Activated CD4-positive, alpha-beta T cell treated with anti-CD3 and anti-CD28 coated beads, Interleukin-10, Interleukin-2, amounts not matched to agents 100 ng/mL and 50 ng/mL, durations not matched to agents 16 hours and 8 hours (primary cell): Measurements from ENCODE around the gene UEVLD.

ENCODE experiments used
- DNase-seq: peaks from one replicate; pipeline ENCODE4 v3.0.0-alpha.2; 2020

UEVLD gene

GRCh38 chr11:18580113-18580766 lies 8.3 kb downstream of the UEVLD start:
- peak; percentile 19 for DNase-seq

- DNase-seq = peak; percentile 70
Observed at GRCh38 chr11:18578975-18579598, 9.4 kb downstream of the UEVLD start.

DNA sequence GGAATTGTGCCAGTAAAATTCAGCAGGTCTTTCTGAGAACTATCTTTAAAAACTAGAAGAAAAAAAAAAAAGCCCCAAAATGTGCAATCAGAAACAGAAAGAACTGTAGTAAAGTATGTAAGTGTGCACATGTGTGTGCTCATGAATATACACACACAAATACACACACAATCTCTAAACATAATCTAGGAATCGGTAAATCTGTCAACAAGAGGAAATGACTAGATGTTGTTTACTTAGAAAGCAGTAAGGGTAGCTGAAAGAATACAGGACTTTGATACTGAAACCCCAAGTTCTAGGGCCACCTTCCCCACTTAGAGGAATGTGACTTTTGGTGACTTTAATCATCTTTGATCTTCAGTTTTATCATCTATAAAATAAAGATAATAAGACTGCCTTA lies 13.2 kb downstream of the UEVLD start:
- peak; percentile 12 for DNase-seq

- DNase-seq = no peak
Observed at GRCh38 chr11:18567081-18567480, 21.5 kb downstream of the UEVLD start.

GRCh38 chr11:18566406-18566805 lies 22.1 kb downstream of the UEVLD start:
- DNase-seq = no peak

DNA sequence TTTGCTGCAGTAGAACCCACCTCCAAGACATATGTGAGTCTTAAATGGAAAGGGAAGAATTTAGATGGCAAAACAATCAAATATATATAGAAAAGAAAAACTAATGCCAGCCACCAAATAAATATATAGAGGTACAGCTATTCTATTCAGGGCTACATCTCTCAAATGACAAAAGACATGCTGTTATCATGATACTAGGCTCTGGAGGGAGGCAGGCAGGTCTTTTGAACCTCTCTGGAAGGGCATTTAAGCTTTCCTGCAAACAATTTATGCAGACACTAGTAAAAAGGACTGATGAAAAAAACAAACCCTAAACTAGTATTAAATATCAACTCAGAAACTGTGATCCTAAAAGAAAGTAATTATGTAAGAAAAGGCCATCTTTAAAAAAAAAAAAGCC lies 24.4 kb downstream of the UEVLD start:
- no peak for DNase-seq

DNA sequence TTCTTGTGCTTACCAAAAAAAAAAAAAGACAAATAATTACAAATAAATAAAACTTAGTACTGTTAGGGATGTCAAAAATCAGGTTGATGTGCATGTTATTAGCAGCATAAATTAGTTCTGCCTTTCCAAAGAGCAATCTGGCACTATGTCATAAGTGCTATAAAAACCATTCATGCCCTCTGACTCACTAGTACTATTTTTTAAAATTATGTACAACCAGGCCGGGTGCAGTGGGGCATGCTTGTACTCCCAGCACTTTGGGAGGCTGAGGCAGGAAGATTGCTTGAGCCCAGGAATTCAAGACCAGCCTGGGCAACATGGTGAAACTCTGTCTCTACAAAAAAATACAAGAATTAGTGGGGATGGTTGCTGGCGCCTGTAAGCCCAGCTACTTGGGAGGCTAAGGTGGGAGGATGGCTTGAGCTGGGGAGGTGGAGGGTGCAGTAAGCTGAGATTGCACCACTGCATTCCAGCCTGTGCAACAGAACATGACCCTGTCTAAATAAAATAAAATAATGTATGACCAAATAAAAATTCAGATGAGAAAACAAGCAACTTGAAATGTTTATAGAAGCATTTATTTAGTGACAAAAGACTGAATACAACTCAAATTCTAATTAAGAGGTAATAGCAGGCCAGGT lies 25.3 kb downstream of the UEVLD start:
- no peak for DNase-seq

DNA sequence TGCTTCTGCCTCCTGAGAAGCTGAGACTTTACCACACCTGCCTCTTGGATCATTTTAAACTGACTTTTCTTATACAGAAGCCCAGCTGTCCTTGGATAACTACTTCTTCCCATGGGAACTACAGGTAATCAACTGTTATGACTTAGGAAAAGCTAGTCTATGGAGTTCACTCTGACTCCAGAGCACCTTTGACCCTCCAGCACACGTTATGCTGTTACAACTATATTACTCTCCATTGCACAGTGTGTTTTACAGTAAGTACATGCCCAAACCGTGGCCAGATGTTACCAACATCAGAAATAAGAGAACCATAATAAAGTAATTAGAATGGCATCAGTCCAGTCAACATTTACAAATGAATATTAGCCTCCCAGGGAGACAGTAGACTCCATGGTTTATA lies 40.5 kb downstream of the UEVLD start:
- DNase-seq = no peak

DNA sequence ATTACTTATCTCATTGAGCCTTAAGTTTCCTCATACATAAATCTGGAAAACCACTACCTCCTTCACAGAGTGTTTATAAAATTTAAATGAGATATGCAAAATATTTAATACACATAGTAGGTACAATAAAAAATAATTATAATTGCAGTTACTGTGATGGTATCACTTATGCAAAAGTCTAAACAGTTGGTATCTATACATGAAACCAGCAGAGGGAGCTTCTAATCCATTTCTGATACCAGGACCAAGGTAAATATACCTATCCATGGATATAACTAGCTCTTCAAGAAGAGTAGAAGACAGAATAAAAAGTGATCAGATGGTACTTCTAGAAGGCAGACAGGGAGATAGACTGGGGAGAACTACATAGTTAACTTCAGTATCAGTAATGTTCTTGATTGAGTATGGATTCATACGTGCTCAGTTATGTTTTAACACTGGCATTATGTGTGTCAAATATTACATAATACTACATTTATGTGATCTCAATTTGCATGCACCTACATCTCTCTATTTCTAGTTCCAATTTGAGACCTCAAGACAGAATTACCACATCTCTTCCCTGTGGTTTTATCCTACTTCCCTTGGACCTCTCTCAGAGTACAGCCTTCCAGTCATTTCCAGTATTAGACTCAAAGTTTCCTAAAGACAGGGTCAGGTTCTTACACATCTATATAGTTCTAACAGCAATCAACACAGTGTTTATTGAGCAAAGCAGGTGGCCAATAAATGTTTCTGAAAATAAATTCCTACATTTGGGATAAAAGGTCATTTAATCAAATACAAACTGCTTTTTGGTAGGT lies 48.1 kb downstream of the UEVLD start:
- peak; percentile 58 for DNase-seq

DNA sequence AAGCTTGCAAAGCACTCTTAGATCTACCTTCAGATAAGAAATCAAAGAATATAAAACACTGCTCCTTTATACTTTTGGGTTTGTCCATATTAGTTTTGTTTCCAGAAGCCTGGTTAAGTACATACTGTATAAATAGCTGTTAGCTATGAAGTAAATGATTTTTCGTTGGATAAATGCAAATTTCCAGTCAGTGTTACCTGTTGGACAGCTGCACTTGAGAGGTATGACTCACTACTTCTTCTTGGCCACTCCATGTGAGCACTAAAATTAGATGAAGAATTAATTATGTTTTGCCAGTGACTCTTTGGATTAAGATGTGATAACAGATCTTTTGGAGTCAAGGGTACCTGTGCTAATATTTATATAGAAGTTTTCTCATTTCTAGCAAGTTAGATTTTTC lies 52.3 kb downstream of the UEVLD start:
- DNase-seq = no peak

- DNase-seq = no peak
Observed at GRCh38 chr11:18534245-18534644, 54.3 kb downstream of the UEVLD start.

DNA sequence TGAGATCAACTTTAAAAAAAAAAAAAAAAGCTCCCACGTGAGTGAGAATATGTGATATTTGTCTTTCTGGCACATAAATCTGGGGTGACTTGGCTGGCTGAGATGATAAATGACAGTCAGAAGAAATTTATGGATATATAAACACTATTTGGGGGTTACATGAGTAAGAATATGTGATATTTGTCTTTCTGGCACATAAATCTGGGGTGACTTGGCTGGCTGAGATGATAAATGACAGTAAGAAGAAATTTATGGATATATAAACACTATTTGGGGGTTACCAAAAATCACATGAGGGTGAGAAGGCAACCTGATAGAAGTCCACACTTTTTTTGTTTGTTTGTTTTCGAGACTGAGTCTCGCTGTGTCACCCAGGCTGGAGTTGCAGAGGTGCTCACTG lies 55.2 kb downstream of the UEVLD start:
- DNase-seq = no peak

- DNase-seq = peak; percentile 7
Observed at GRCh38 chr11:18527512-18527911, 61.0 kb downstream of the UEVLD start.

- DNase-seq = peak; percentile 95
Observed at GRCh38 chr11:18526521-18527296, 61.8 kb downstream of the UEVLD start, which contains the start of gene TSG101. TSS of gene TSG101 (minus strand) at chr11:18526942. CDS start at chr11:18526816, 126 bp downstream.

DNA sequence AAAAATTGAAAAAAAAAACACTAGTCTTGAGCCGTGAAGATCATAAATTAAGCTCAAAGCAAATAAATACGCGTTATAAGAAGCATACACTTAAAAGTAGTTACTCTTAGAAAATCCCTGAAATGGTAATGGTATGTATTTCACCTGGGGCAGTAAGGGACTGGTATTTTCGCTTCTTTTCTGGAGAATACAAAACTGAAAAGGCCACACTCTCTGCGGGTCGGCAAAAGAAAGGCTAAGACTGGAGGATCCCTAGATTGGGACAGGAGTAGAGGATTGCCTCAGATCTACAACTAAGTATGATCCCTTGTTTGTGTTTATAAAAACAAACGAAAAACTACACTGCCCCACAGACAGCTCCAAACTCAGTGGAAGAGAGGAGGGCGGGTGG lies 62.4 kb downstream of the UEVLD start:
- no peak for DNase-seq

- DNase-seq = no peak
Observed at GRCh38 chr11:18524248-18524647, 64.3 kb downstream of the UEVLD start.

GRCh38 chr11:18523084-18523483 lies 65.5 kb downstream of the UEVLD start:
- DNase-seq = no peak

GRCh38 chr11:18522388-18522787 lies 66.1 kb downstream of the UEVLD start:
- peak; percentile 16 for DNase-seq

DNA sequence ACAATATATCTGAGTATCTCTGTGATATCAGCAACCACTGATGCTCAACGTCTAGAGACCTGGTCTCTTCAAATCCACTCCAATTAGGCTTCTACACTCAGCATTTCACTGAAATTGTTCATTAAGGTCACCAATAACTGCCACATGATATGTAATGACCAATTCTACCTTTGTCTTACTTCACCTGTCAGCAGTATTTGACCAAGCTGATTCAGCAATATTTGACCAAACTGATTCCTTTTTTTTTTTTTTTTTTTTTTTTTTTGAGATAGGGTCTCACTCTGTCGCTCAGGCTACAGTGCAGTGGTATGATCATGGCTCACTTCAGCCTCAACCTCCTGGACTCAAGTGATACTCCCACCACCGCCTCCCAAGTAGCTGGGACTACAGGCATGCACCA lies 67.4 kb downstream of the UEVLD start:
- DNase-seq = no peak

DNA sequence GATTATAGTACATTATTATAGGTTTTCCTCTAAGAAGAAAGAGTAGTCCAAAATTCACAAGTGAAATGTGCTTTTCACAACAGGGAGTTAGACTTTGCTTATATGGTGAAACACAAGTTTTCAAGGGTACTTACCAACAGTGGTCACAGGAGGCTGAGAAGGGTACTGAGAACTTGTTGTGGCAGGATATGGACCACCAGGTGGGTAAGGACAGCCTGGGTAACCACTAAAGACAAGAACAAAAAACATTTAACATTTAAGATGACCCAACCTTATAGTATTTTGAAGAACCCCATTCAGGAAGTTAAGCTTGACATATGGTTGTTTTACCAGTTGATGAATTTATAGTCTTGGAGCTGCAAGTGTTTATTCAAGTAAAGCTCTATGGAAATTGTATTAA lies 86.2 kb downstream of the UEVLD start:
- DNase-seq = no peak

DNA sequence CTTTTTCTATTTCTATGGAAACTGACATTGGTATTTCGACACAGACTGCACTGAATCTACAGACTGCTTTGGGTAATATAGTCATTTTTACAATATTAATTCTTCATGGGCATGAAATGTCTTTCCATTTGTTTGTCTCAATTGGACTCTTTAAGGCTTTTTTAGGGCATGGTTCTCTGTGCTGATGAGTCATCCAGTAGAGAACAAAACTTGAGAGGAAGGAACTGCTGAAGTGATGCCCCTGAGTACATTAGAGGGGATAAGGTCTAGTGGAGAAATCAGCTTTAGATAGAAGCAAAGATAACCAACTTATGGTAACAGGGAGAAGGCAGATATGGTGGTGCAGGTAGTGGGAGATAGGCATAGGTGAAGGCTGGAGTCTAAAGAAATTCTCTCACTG lies 86.9 kb downstream of the UEVLD start:
- DNase-seq = no peak

GRCh38 chr11:18498039-18498438 lies 90.5 kb downstream of the UEVLD start:
- DNase-seq = no peak

- no peak for DNase-seq
Observed at GRCh38 chr11:18495703-18496102, 92.8 kb downstream of the UEVLD start.
